ENCODE results near the gene RAD54L.

- TF ChIP-seq CTCF (conservative IDR thresholded peaks at IDR 0.05) (no peak), ZFX (IDR thresholded peaks at IDR 0.05) (no peak)
These were observed 41.8 kb upstream of the RAD54L start for GRCh38 chr1:46205791-46206190.
